PFSK-1 (cell line): ENCODE measurements around the gene PRX.

Source experiments
- FOXP2 ChIP-seq: optimal IDR thresholded peaks from 2 replicates; pipeline ENCODE3; 2011; ENCODE audit warnings: borderline replicate concordance, control low read depth, inconsistent platforms; ENCODE audit not compliant: insufficient read depth; ENCODE audit errors: extremely low read length, extremely low read depth
- POLR2AphosphoS5 ChIP-seq: IDR thresholded peaks from 2 replicates; pipeline ENCODE4 v1.6.1; 2012; ENCODE audit warnings: low read depth, mild to moderate bottlenecking, control low read depth, low read length, moderate library complexity
- REST ChIP-seq, 2 experiments: IDR thresholded peaks; 2 replicates each; pipeline versions ENCODE4 v1.6.1 to v1.8.0; 2011 to 2012; ENCODE audit warnings: low read depth in 2 of 2, low read length in 2 of 2, control low read depth in 1 of 2, inconsistent platforms in 1 of 2, mild to moderate bottlenecking in 1 of 2, moderate library complexity in 1 of 2; ENCODE audit not compliant: insufficient read depth in 1 of 2
- SIN3A ChIP-seq: IDR thresholded peaks from 2 replicates; pipeline ENCODE4 v1.6.1; 2012; ENCODE audit warnings: mild to moderate bottlenecking, low read length, moderate library complexity, borderline replicate concordance; ENCODE audit not compliant: insufficient read depth
- TAF1 ChIP-seq: IDR thresholded peaks from 2 replicates; pipeline ENCODE4 v1.6.1; 2012; ENCODE audit warnings: low read length, control low read depth, borderline replicate concordance; ENCODE audit not compliant: insufficient read depth

PRX gene

GRCh38 chr19:40422748-40423566 lies 9.8 kb upstream of the PRX start:
- TF ChIP-seq SIN3A (no peak), FOXP2 (no peak)

- TF ChIP-seq POLR2AphosphoS5 = no peak
- TF ChIP-seq TAF1 = 0 out of 2 replicates have a peak, but pooled peaks have one; percentile 29
Measured at GRCh38 chr19:40421993-40422747, 9.0 kb upstream of the PRX start.

- TF ChIP-seq TAF1 = no peak
- peak; percentile 83 for TF ChIP-seq POLR2AphosphoS5
- peak; percentile 97 for TF ChIP-seq FOXP2
- TF ChIP-seq REST (IDR thresholded peaks at IDR 0.05; ENCODE audit: insufficient read depth in 1 of 2, low read depth in 2 of 2, low read length in 2 of 2) = 0 out of 4 replicates have a peak, but pooled peaks of 1 of the 2 experiments have one; percentile 12
- no peak; the same call in 1 of the 2 replicates for TF ChIP-seq SIN3A
Measured at GRCh38 chr19:40420766-40421765, 7.9 kb upstream of the PRX start.

- TF ChIP-seq FOXP2 (no peak), REST (IDR thresholded peaks at IDR 0.05; ENCODE audit: insufficient read depth in 1 of 2, low read depth in 2 of 2, low read length in 2 of 2) (no peak), POLR2AphosphoS5 (no peak), TAF1 (no peak), SIN3A (no peak)
Measured at GRCh38 chr19:40420451-40420765, 7.2 kb upstream of the PRX start.

GRCh38 chr19:40419780-40420179 lies 6.6 kb upstream of the PRX start:
- TF ChIP-seq FOXP2 (no peak), REST (IDR thresholded peaks at IDR 0.05; ENCODE audit: insufficient read depth in 1 of 2, low read depth in 2 of 2, low read length in 2 of 2) (no peak), SIN3A (no peak)
